ENCODE measurements around the gene CYRIA. TPM values are rescaled to one million over a fixed set of nuclear protein-coding genes. Genes with fewer than 3 reads are reported as not detected.
A peak's percentile ranks its signal among the peaks of the same experiment; 100 is the strongest.

CYRIA gene
- total RNA-seq, 1 donor from 2014 or later, result 1.0 TPM

- Mint-ChIP-seq H3K36me3 (peaks cover 1% of the 10 kb centered on the region), H3K9me3 (no peaks in the 10 kb centered on the region), H3K4me3 (no peak overlapping the region), H3K27ac (no peak overlapping the region), H3K27me3 (ENCODE audit: insufficient read depth, low read depth) (peaks cover 8% of the 10 kb centered on the region), H3K4me1 (peaks cover 68% of the 10 kb centered on the region)
- Histone ChIP-seq H3K9ac (no peak overlapping the region), H3K4me3 (no peak overlapping the region), H3K4me1 (peaks cover 41% of the 10 kb centered on the region), H3K27me3 (no peaks in the 10 kb centered on the region), H4K20me1 (ENCODE audit: low read depth) (no peaks in the 10 kb centered on the region), H3K4me2 (no peak overlapping the region), H3K79me2 (ENCODE audit: low read depth) (no peaks in the 10 kb centered on the region), H3K9me3 (ENCODE audit: low read depth) (no peaks in the 10 kb centered on the region), H3F3A (ENCODE audit: low read depth) (peaks cover 7% of the 10 kb centered on the region), H2AFZ (replicated peaks) (no peak overlapping the region), H3K36me3 (no peaks in the 10 kb centered on the region), H3K27ac (no peak overlapping the region)
- TF ChIP-seq EZH2phosphoT487 (IDR thresholded peaks at IDR 0.05), result no peak
- TF ChIP-seq EZH2 (IDR thresholded peaks at IDR 0.05), result no peak
- TF ChIP-seq CTCF (IDR thresholded peaks at IDR 0.05), result no peak
- DNase-seq (ENCODE audit: low spot score), result no peak
These were observed 28.3 kb downstream of the CYRIA start for GRCh38 chr2:16637304-16637703.

GRCh38 chr2:16635791-16636699, 29.6 kb downstream of the CYRIA start:
- Histone ChIP-seq H3K27ac (no peak overlapping the region), H3K9ac (no peak overlapping the region)
- no peaks in the 10 kb centered on the region for H3K9me3 Mint-ChIP-seq

GRCh38 chr2:16633621-16634430, 31.8 kb downstream of the CYRIA start:
- Histone ChIP-seq H3F3A (ENCODE audit: low read depth) (peaks cover 7% of the 10 kb centered on the region), H3K27me3 (no peaks in the 10 kb centered on the region), H3K4me2 (no peak overlapping the region), H3K79me2 (ENCODE audit: low read depth) (no peaks in the 10 kb centered on the region), H3K4me3 (no peak overlapping the region), H3K4me1 (peaks cover 31% of the 10 kb centered on the region), H3K9ac (no peak overlapping the region), H4K20me1 (ENCODE audit: low read depth) (no peaks in the 10 kb centered on the region), H2AFZ (replicated peaks) (no peak overlapping the region), H3K36me3 (no peaks in the 10 kb centered on the region), H3K9me3 (ENCODE audit: low read depth) (no peaks in the 10 kb centered on the region), H3K27ac (no peak overlapping the region)
- peaks cover 1% of the 10 kb centered on the region for H3K36me3 Mint-ChIP-seq
- no peaks in the 10 kb centered on the region for H3K9me3 Mint-ChIP-seq
- no peak overlapping the region for H3K27ac Mint-ChIP-seq
- DNase-seq (ENCODE audit: low spot score), result no peak
- no peak overlapping the region for H3K4me3 Mint-ChIP-seq
- peaks cover 51% of the 10 kb centered on the region for H3K4me1 Mint-ChIP-seq
- H3K27me3 Mint-ChIP-seq (ENCODE audit: insufficient read depth, low read depth), result peaks cover 5% of the 10 kb centered on the region
- TF ChIP-seq EZH2 (IDR thresholded peaks at IDR 0.05) (no peak), CTCF (IDR thresholded peaks at IDR 0.05) (no peak), EZH2phosphoT487 (IDR thresholded peaks at IDR 0.05) (no peak)

More at GRCh38 chr2:16635791-16636699, 29.6 kb downstream of the CYRIA start:
- H3K36me3 ChIP-seq, result no peaks in the 10 kb centered on the region
- TF ChIP-seq EZH2phosphoT487 (IDR thresholded peaks at IDR 0.05) (no peak), CTCF (IDR thresholded peaks at IDR 0.05) (peak; percentile 10), EZH2 (IDR thresholded peaks at IDR 0.05) (no peak)
- Mint-ChIP-seq H3K36me3 (peaks cover 1% of the 10 kb centered on the region), H3K27ac (peak overlapping the region; percentile 90), H3K4me1 (peaks cover 65% of the 10 kb centered on the region), H3K4me3 (peak overlapping the region; percentile 52), H3K27me3 (ENCODE audit: insufficient read depth, low read depth) (peaks cover 8% of the 10 kb centered on the region)
- H3K9me3 ChIP-seq (ENCODE audit: low read depth), result no peaks in the 10 kb centered on the region
- no peaks in the 10 kb centered on the region for H3K27me3 ChIP-seq
- no peak overlapping the region for H2AFZ ChIP-seq (replicated peaks)
- no peak overlapping the region for H3K4me3 ChIP-seq
- DNase-seq (ENCODE audit: low spot score), result no peak
- peak overlapping the region; percentile 21 for H3K4me2 ChIP-seq
- no peaks in the 10 kb centered on the region for H4K20me1 ChIP-seq (ENCODE audit: low read depth)
- H3K4me1 ChIP-seq, result peaks cover 42% of the 10 kb centered on the region
- H3K79me2 ChIP-seq (ENCODE audit: low read depth), result no peaks in the 10 kb centered on the region
- H3F3A ChIP-seq (ENCODE audit: low read depth), result peaks cover 7% of the 10 kb centered on the region

Measured in neural progenitor cell (in vitro differentiated cells).